Colon (tissue), 2 donors: Measurements from ENCODE around the gene C20orf202.

Experiments used
- FAIRE-seq: peaks from 2 replicates; lab custom pipeline; 2012; peaks lifted over from hg19 to GRCh38; lab: Jason Lieb, UNC
- donor health status: control.
- donor health status: control.

C20orf202 gene

GRCh38 chr20:1202762-1203504 is at the start of gene C20orf202:
C20orf202 (plus strand) TSS chr20:1203454; CDS start chr20:1203586, 132 bp downstream.
- no peak for FAIRE-seq

GRCh38 chr20:1154226-1154625 is 49.0 kb upstream of the C20orf202 start:
- FAIRE-seq, result no peak

GRCh38 chr20:1154691-1155090 is 48.6 kb upstream of the C20orf202 start:
- no peak for FAIRE-seq

- no peak for FAIRE-seq
Measured at GRCh38 chr20:1155342-1155741, 47.9 kb upstream of the C20orf202 start.

GRCh38 chr20:1160496-1160895 is 42.8 kb upstream of the C20orf202 start:
- FAIRE-seq, result no peak

GRCh38 chr20:1160991-1161390 is 42.3 kb upstream of the C20orf202 start:
- FAIRE-seq, result no peak

GRCh38 chr20:1163105-1163504 is 40.1 kb upstream of the C20orf202 start:
- no peak for FAIRE-seq

GRCh38 chr20:1163653-1164052 is 39.6 kb upstream of the C20orf202 start:
- FAIRE-seq, result no peak

- FAIRE-seq, result no peak
Measured at GRCh38 chr20:1164871-1165270, 38.4 kb upstream of the C20orf202 start.

- FAIRE-seq, result no peak
Measured at GRCh38 chr20:1165521-1165920, 37.7 kb upstream of the C20orf202 start.

GRCh38 chr20:1165941-1166340 is 37.3 kb upstream of the C20orf202 start:
- FAIRE-seq, result no peak

- FAIRE-seq, result no peak
Measured at GRCh38 chr20:1166948-1167720, 36.1 kb upstream of the C20orf202 start.

- FAIRE-seq, result no peak
Measured at GRCh38 chr20:1169224-1169623, 34.0 kb upstream of the C20orf202 start.

- no peak for FAIRE-seq
Measured at GRCh38 chr20:1171461-1172093, 31.7 kb upstream of the C20orf202 start.

- FAIRE-seq, result no peak
Measured at GRCh38 chr20:1173698-1174097, 29.6 kb upstream of the C20orf202 start.

- no peak for FAIRE-seq
Measured at GRCh38 chr20:1174787-1175186, 28.5 kb upstream of the C20orf202 start.

- no peak for FAIRE-seq
Measured at GRCh38 chr20:1177680-1178079, 25.6 kb upstream of the C20orf202 start.

GRCh38 chr20:1178103-1178502 is 25.2 kb upstream of the C20orf202 start:
- FAIRE-seq, result no peak

- no peak for FAIRE-seq
Measured at GRCh38 chr20:1178623-1179022, 24.6 kb upstream of the C20orf202 start.

GRCh38 chr20:1180949-1181348 is 22.3 kb upstream of the C20orf202 start:
- no peak for FAIRE-seq

- no peak for FAIRE-seq
Measured at GRCh38 chr20:1182106-1182505, 21.1 kb upstream of the C20orf202 start.

GRCh38 chr20:1183153-1183552 is 20.1 kb upstream of the C20orf202 start:
- FAIRE-seq, result no peak

GRCh38 chr20:1184260-1184637 is 19.0 kb upstream of the C20orf202 start:
- no peak for FAIRE-seq
